GM19193 (cell line): Measurements from ENCODE around the gene ZDHHC9.

Source experiments
- POLR2A ChIP-seq: IDR thresholded peaks from 4 replicates; pipeline ENCODE4 v1.6.1; 2011; ENCODE audit not compliant: insufficient read depth, insufficient read length; ENCODE audit errors: extremely low read depth

The ZDHHC9 gene

DNA sequence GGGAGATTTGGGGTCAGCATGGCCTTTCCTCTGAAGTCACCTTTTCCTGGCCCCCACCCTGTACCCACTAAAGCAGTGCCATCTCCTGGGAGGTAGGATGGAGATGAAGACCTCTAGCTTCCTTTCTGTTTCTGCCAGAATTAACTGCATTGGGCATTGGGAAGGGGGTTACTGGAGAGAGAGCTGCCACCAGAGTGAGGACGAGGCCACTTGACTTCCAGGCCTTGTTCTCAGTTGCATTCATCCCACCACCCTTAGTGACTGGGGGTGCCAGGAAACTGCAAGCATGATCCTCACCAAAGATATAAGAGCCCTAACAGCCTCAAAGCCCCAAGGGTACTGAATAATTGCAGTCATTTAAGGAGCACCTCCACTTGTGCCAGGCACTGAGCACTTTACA lies 48.1 kb downstream of the ZDHHC9 start:
- TF ChIP-seq POLR2A, result no peak

DNA sequence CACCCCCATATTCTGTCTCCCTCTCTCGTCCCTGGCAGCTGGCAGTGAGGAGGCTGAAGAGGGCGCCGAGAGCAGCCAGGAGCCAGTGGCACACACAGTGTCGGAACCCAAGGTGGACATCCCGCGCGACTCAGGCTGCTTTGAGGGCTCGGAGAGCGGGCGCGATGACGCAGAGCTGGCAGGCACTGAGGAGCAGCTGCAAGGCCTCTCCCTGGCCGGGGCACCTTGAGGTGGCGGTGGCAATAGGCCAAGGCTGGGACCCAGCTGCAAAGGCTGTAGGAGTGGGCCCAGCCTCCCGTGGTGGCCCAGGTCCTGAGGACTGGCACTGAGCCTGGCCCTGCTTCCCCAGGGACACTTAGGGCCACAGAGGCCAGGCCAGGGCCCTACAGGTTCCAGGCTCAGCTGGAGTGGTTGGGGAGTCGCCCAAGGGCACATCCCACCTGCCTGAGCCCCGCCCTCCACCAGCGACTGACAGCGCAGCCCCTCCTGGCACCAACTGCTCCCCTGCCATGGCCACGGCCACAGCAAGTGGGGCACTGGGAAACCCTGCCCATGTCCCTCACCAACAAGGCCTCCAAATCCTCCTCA lies 50.0 kb downstream of the ZDHHC9 start:
- no peak for TF ChIP-seq POLR2A

DNA sequence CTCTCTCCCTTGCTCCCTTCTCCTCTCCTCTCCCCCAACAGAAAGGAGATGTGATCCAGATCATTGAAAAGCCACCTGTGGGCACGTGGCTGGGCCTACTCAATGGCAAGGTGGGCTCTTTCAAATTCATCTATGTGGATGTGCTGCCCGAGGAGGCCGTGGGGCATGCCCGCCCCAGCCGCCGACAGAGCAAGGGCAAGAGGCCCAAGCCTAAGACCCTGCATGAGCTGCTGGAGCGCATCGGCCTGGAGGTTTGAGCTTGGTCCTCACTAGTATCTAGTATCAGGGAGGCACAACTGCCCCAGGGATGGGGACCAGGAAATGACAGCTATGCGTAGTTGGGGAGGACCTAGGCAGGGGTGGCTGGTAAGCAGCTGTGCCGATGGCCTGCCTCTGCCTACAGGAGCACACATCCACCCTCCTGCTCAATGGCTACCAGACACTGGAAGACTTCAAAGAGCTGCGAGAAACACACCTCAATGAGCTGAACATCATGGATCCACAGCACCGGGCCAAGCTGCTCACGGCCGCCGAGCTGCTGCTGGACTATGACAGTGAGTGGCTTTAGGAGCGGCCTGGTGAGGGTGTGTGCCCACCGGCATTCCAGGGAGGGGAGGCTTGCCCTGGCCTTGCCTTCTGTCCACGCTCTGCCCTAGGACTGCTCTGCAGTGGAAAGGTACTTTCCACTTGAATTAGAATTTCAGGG lies 50.9 kb downstream of the ZDHHC9 start:
- TF ChIP-seq POLR2A, result peak; percentile 16

DNA sequence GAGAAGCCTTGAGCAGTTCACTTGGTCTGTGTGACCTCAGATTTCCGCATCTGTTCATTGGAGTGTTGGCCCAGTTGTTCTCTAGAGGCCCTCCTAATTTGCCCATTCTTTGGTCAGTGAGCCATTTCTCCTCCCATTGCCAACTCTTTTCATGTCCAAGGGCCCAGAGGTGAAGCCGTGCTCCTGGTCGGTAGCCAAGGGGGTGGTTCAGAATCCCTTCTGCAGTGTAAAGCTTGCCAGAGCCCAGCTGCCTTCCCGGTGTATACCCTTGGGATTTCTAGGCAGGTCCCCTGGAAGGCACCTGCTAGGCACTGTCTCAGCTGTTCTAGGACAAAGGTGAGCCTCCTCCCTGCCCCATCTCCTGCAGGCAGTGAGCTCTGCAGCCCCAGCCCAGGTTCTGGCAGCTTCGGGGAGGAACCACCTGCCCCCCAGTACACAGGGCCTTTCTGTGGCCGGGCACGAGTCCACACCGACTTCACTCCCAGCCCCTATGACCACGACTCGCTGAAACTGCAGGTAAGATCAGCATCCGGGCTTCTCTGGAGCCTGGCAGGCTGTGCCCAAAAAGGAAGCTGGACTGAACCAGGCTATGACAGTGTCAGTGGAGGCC lies 51.6 kb downstream of the ZDHHC9 start:
- TF ChIP-seq POLR2A, result no peak

DNA sequence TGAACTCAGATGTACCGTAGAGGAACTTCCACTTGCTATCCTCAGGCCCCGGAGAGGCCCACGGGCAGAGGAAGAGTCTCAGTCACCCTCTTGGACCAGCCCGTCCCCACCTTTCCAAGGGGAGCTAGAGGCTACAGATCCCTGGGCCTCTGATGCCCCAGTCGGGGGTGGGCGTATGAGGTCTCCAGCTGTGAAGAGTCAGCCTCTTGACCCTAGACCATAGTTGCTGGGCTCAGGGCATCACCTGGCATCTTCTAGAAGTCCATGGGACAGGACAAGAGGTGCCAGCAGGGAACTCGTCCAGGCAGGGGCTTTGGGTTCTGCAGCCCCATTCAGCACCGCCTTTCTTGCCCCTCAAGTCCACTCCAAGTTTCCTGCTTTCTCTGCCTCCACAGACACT lies 52.4 kb downstream of the ZDHHC9 start:
- no peak for TF ChIP-seq POLR2A

DNA sequence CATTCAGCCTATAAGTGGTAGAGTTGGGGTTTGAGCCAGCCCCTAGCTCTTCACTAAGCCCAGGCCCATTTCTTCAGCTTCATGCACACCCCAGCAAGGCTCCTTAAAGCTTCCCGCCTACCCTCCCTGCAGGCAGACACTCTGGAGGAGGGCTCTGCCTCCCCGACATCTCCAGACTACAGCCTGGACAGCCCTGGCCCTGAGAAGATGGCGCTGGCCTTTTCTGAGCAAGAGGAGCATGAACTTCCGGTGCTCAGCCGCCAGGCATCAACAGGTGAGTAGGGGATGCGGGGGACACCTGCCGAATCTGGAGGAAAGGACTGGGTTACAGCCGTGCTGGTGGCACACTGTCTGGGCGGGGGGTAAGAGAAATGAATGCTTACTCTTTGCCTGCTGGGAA lies 52.9 kb downstream of the ZDHHC9 start:
- peak; percentile 6 for TF ChIP-seq POLR2A

DNA sequence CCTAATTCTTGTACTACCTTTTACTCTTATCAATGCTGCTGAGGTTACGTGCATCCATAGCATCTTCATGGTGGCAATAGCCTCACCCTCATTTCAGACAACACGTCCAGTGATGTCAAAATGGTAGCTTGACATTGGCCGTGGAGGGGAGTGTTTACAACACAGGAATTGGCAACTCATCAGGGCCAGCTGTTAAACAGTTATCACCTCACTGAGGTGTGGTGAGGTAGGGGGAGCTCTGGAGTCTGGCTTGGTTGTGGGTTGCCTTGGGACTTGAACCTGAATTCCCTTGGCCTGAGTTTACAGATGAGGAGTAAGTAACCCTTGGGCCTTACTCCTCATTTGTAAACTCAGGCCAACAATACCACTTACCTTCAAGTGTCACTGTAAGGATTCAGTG lies 53.5 kb downstream of the ZDHHC9 start:
- TF ChIP-seq POLR2A, result no peak

DNA sequence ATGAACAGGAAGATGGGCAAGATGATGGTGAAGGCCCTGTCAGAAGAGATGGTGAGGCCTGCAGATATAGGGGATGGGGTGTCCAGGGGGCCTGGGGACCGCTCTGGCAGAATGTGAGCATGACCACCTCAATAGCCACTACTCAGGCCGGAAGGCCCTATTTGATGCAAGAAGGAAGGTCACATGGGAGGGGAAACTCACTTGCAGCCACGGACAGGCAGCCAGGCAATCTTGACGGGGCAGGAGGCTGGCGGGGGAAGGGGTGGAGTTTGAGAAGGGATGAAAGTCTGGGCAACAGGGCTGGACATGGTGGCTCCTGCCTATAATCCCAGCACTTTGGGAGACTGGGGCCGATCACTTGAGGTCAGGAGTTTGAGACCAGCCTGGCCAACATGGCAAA lies 55.2 kb downstream of the ZDHHC9 start:
- no peak for TF ChIP-seq POLR2A

DNA sequence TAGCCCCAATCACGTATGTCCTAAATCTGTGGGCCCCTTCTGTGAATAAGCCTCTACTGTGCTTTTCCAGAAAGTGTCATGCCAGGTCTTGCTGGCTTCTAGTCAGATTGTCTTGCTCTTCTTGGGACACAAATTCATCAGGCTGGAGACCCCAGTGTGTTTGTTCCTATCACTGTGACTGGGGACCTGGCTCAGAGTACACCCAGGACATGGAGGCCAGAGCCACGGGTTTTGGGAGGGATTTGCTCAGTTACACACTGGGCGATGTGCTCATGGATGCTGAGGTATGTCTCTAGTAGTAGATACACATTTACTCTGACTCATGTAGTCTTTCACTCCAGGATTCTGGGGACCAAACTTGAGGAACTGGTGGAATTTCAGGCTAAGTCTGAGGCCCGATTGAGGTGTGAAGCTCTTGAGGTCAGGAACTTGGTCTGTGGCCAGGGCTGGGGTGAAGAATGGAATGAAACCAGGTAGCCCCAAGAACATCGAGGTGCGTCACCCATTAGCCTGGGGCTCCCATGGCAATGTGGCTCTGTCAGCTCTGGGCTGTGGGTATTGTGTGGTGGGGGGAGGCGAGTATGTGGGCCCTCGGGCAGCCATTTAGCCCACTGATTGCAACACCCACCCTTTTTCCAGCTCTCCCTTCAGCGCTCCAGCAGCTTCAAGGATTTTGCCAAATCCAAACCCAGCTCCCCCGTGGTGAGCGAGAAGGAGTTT lies 56.2 kb downstream of the ZDHHC9 start:
- no peak for TF ChIP-seq POLR2A

DNA sequence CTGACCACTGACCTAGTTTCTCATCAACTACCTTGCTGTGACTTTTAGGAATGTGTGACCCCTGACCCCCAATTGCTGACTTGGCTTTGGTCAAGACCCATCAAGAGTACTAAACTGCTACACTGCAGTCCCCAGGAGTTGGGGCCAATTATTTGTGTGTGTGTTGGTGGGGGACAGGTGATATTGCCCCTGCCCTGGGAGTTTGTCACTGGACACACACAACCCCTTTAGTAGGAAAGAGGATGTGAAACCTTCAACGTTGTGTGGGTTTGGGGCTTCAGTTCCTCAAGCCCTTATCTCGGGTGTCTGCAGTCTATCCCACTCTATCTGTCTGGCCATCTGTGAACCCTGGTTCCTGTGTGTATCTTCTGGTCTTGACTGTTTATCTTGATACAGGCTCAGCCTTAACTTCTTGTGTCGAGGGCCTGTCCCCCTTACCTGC lies 57.5 kb downstream of the ZDHHC9 start:
- no peak for TF ChIP-seq POLR2A

DNA sequence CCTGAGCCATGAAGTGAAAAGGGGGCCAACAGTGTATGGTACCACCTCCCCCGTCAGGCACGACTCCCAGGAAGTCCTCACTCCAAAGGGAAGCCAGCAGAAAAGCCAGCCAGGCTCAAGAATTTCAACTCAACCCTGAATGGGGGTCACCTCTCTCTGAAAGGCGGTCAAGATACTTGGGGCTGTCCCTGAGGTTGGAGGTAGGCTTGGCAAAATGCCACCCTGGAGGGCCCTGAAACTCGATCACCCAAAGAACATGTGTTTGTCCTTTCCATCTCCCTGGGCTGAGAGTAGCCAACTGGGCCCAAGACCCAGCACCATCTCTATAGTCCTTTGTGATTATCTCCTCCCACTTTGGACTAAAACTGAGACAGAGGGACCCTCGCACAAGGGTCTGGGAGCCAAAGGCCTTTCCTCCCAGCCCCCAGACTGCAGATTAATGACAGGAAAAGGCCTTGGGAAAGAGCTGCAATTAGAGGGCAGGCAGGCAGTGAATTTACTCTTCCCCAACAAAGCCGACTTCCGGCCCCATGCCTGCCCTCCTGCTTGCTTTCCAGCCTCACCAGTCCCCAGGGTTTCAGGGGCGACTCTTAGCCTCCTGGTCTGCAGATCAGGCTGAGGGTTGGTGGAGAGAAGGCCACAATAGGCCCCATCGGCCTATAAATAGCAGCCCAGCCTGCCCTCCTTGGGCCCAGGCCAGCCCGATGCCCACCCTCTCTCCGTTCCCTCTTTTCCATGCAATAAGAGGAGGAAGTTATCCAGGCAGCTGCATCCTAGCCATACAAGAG lies 58.3 kb downstream of the ZDHHC9 start:
- TF ChIP-seq POLR2A, result no peak

DNA sequence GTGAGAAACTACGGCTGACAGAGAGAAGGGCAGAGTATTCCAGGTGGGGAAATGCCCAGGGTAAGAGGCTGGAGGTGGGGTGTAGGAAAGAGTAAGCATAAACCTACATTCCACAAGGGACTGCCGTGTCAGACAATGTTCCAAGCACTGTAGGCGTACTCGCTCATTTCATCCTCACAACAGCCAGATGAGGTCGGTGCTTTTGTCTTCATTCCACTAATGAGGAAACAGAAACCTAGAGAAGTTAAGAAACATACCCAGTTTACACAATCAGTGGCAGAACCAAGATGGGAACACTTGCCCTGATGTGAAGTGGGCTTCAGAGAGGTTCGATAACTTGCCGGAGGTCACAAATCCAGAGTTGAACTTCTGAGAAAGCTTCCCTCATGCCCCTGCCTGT lies 59.3 kb downstream of the ZDHHC9 start:
- no peak for TF ChIP-seq POLR2A

DNA sequence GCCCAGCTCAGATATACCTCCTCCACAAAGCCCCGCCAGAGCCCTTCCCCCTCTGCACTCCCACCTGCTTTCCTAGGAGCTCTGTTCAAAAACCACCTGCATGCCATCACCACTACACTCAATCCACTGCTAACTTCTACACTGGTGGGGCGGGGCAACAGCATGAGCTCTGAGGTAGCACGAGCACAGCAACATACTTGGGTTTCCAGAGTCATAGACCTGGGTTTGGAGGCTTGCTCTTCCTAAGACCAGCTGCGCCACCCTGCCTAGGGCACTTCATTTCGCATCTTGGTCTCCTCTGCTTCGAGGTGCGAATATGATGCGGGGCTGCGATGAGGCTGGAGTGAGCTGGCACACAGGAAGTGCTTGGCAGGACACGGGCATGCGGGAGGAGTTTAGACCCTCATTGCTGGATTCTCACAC lies 60.4 kb downstream of the ZDHHC9 start:
- TF ChIP-seq POLR2A, result no peak

DNA sequence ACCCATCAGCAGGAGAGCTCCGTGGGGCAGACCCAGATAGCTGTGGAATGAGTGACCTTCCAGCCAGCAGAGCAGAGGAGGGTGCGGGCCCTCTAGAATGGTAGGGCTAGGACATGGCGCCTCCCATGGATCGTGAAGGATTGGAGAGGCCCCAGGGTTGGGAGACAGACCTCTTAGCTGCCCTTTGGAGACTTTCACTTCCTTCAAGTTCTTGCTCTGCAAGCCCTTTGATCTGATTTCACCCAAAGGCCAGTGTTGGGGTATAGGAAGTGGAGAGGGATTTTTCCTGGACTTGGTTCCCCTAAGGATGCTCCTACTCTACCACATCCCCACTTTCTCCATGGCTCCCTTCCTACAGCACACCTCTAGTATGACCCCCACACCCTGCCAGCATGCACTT lies 61.0 kb downstream of the ZDHHC9 start:
- no peak for TF ChIP-seq POLR2A
